ENCODE measurements around the gene ST8SIA1. TPM values are rescaled to one million over a fixed set of nuclear protein-coding genes. Genes with fewer than 3 reads are reported as not detected.

The ST8SIA1 gene
- total RNA-seq, 2 experiments from 2014 or later = 13.8 to 15.4 TPM

- ATAC-seq (ENCODE audit: low read depth) = no peak
- H3K27ac Mint-ChIP-seq = no peak overlapping the region
Measured at GRCh38 chr12:22264380-22264779, 70.1 kb downstream of the ST8SIA1 start.

GRCh38 chr12:22262309-22262708 is 72.2 kb downstream of the ST8SIA1 start:
- POLR2A ChIA-PET = no interaction called here
- H3K36me3 Mint-ChIP-seq = no peaks in the 10 kb centered on the region
- H3K4me3 Mint-ChIP-seq = no peak overlapping the region
- H3K27me3 Mint-ChIP-seq = peaks cover 5% of the 10 kb centered on the region
- no peak for DNase-seq
- H3K9me3 Mint-ChIP-seq = no peaks in the 10 kb centered on the region
- H3K4me1 Mint-ChIP-seq = no peaks in the 10 kb centered on the region
- ATAC-seq (ENCODE audit: low read depth) = no peak
- H3K27ac Mint-ChIP-seq = no peak overlapping the region

More at GRCh38 chr12:22264380-22264779, 70.1 kb downstream of the ST8SIA1 start:
- peaks cover 5% of the 10 kb centered on the region for H3K27me3 Mint-ChIP-seq
- H3K36me3 Mint-ChIP-seq = no peaks in the 10 kb centered on the region
- H3K9me3 Mint-ChIP-seq = no peaks in the 10 kb centered on the region
- POLR2A ChIA-PET = no interaction called here
- H3K4me3 Mint-ChIP-seq = no peak overlapping the region
- DNase-seq = no peak
- peaks cover 2% of the 10 kb centered on the region for H3K4me1 Mint-ChIP-seq

- H3K9me3 Mint-ChIP-seq = no peaks in the 10 kb centered on the region
- ATAC-seq (ENCODE audit: low read depth) (no peak), DNase-seq (no peak)
- H3K4me1 Mint-ChIP-seq = no peaks in the 10 kb centered on the region
- H3K36me3 Mint-ChIP-seq = no peaks in the 10 kb centered on the region
- no peaks in the 10 kb centered on the region for H3K27me3 Mint-ChIP-seq
- POLR2A ChIA-PET = no interaction called here
- H3K27ac Mint-ChIP-seq = no peak overlapping the region
- H3K4me3 Mint-ChIP-seq = no peak overlapping the region
Measured at GRCh38 chr12:22257100-22257499, 77.4 kb downstream of the ST8SIA1 start.

GRCh38 chr12:22256605-22257004 is 77.9 kb downstream of the ST8SIA1 start:
- H3K27ac Mint-ChIP-seq = no peak overlapping the region
- POLR2A ChIA-PET = no interaction called here
- no peaks in the 10 kb centered on the region for H3K36me3 Mint-ChIP-seq

DNA sequence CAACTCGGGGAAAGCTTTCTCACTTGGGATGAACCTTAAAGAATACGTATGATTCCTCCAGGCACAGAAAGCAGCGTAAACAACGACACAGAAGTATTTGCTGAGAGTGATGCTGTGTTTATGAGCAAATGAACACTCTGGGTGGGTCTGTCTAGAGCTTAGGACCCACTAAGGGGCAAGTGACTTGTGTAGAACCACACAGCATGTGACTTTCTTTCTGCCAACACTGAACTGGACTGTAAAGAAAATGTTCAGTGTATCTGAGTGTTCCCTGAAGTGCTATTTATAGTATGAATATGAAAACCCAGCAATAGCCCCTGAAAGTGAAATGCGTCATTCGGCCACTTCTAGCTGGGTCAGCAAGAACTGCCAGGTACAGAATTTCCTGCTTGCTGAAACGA is 78.5 kb downstream of the ST8SIA1 start:
- POLR2A ChIA-PET = no interaction called here
- DNase-seq = no peak
- Mint-ChIP-seq H3K36me3 (no peaks in the 10 kb centered on the region), H3K27me3 (peaks cover under 1% of the 10 kb centered on the region), H3K27ac (no peak overlapping the region), H3K9me3 (no peaks in the 10 kb centered on the region), H3K4me3 (no peak overlapping the region), H3K4me1 (peaks cover 1% of the 10 kb centered on the region)
- ATAC-seq (ENCODE audit: low read depth) = no peak

More at GRCh38 chr12:22256605-22257004, 77.9 kb downstream of the ST8SIA1 start:
- Mint-ChIP-seq H3K4me3 (no peak overlapping the region), H3K27me3 (no peaks in the 10 kb centered on the region), H3K9me3 (no peaks in the 10 kb centered on the region), H3K4me1 (no peaks in the 10 kb centered on the region)
- no peak for ATAC-seq (ENCODE audit: low read depth)
- DNase-seq = no peak

GRCh38 chr12:22255097-22255496 is 79.4 kb downstream of the ST8SIA1 start:
- POLR2A ChIA-PET = no interaction called here
- Mint-ChIP-seq H3K4me3 (no peak overlapping the region), H3K27me3 (peaks cover 6% of the 10 kb centered on the region), H3K4me1 (peaks cover 7% of the 10 kb centered on the region), H3K9me3 (no peaks in the 10 kb centered on the region), H3K27ac (no peak overlapping the region), H3K36me3 (no peaks in the 10 kb centered on the region)
- no peak for DNase-seq
- no peak for ATAC-seq (ENCODE audit: low read depth)

DNA sequence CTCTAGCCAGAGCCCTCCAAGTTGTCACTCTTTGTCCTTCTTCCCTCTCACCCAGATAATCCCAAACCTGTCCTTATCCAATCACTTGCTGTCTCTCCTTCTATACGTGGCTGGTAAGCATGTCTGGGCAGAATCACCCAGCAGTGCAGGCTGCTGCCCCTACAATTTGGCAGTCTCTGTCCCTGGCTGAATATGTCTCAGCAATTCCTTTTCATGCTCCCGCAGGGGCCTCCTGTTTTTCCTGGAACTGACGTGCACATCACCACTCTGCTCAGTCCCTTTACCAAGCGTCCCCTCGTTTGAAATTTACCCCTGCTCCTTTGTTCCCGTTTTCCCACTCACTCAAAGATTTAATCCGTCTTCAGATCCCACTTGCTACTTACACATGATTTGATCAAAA is 80.0 kb downstream of the ST8SIA1 start:
- ATAC-seq (ENCODE audit: low read depth) (no peak), DNase-seq (no peak)
- POLR2A ChIA-PET = no interaction called here
- Mint-ChIP-seq H3K4me1 (peaks cover 7% of the 10 kb centered on the region), H3K27ac (no peak overlapping the region), H3K27me3 (peaks cover 6% of the 10 kb centered on the region), H3K4me3 (no peak overlapping the region), H3K36me3 (no peaks in the 10 kb centered on the region), H3K9me3 (no peaks in the 10 kb centered on the region)

DNA sequence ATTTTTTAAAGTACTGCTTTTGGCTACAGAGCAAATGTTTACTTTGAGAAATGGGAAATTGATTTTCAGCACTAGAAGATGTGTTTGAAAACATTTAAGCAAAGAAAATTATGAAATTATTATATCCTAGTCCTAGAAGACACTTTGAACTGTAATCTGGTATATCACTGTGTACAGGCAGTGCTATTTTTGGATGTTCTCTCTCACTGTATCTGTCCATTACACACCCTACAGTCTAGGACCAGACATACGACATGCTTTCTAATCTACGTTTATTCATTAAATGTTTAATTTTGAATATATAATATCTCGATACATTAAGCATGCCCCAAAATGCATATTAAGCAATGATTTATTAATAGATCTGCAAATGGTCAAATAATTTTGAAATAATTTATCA is 82.5 kb downstream of the ST8SIA1 start:
- DNase-seq = no peak
- H3K4me1 Mint-ChIP-seq = peaks cover 7% of the 10 kb centered on the region
- POLR2A ChIA-PET = no interaction called here
- no peaks in the 10 kb centered on the region for H3K9me3 Mint-ChIP-seq
- H3K27me3 Mint-ChIP-seq = peaks cover 6% of the 10 kb centered on the region
- H3K4me3 Mint-ChIP-seq = no peak overlapping the region
- no peak overlapping the region for H3K27ac Mint-ChIP-seq
- H3K36me3 Mint-ChIP-seq = no peaks in the 10 kb centered on the region
- ATAC-seq (ENCODE audit: low read depth) = no peak

DNA sequence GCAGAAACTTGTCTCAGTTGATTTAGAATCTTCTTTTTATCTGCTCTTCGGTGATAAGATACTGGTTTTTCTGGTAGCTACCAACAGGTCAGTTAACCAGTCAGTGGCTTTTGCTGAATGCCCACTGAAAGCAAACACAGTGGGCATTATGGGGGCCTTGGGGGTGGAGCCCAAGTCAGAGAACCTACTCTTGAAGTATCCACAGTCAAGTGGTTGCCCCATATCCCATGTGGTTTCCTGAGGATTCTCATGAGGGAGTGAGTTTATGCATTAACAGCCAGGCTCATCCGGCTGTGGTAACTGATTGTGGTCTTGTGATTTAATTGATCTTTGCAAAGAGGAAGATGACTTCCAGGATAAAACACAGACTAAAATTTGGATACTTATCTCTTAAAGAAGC is 83.7 kb downstream of the ST8SIA1 start:
- Mint-ChIP-seq H3K27me3 (peaks cover 6% of the 10 kb centered on the region), H3K27ac (no peak overlapping the region), H3K9me3 (no peaks in the 10 kb centered on the region), H3K36me3 (no peaks in the 10 kb centered on the region), H3K4me3 (no peak overlapping the region), H3K4me1 (peaks cover 7% of the 10 kb centered on the region)
- POLR2A ChIA-PET = no interaction called here
- no peak for ATAC-seq (ENCODE audit: low read depth)
- DNase-seq = no peak

GRCh38 chr12:22248571-22249115 is 85.9 kb downstream of the ST8SIA1 start:
- ATAC-seq (ENCODE audit: low read depth) = no peak
- H3K27me3 Mint-ChIP-seq = peaks cover 6% of the 10 kb centered on the region
- POLR2A ChIA-PET = no interaction called here
- H3K36me3 Mint-ChIP-seq = no peaks in the 10 kb centered on the region
- no peak for DNase-seq
- no peaks in the 10 kb centered on the region for H3K9me3 Mint-ChIP-seq
- no peak overlapping the region for H3K4me3 Mint-ChIP-seq
- peaks cover 7% of the 10 kb centered on the region for H3K4me1 Mint-ChIP-seq
- no peak overlapping the region for H3K27ac Mint-ChIP-seq

- H3K4me3 Mint-ChIP-seq = no peak overlapping the region
- H3K9me3 Mint-ChIP-seq = no peaks in the 10 kb centered on the region
- POLR2A ChIA-PET = no interaction called here
- peaks cover 7% of the 10 kb centered on the region for H3K4me1 Mint-ChIP-seq
- H3K36me3 Mint-ChIP-seq = no peaks in the 10 kb centered on the region
- DNase-seq (no peak), ATAC-seq (ENCODE audit: low read depth) (no peak)
- H3K27me3 Mint-ChIP-seq = peaks cover 6% of the 10 kb centered on the region
- H3K27ac Mint-ChIP-seq = no peak overlapping the region
Measured at GRCh38 chr12:22248121-22248520, 86.4 kb downstream of the ST8SIA1 start.

- Mint-ChIP-seq H3K4me3 (no peak overlapping the region), H3K36me3 (no peaks in the 10 kb centered on the region), H3K27me3 (peaks cover 6% of the 10 kb centered on the region), H3K9me3 (no peaks in the 10 kb centered on the region), H3K4me1 (peaks cover 7% of the 10 kb centered on the region), H3K27ac (no peak overlapping the region)
- DNase-seq = no peak
- no peak for ATAC-seq (ENCODE audit: low read depth)
- POLR2A ChIA-PET = no interaction called here
Measured at GRCh38 chr12:22246217-22246846, 88.2 kb downstream of the ST8SIA1 start.

GRCh38 chr12:22242726-22243125 is 91.8 kb downstream of the ST8SIA1 start:
- Mint-ChIP-seq H3K9me3 (no peaks in the 10 kb centered on the region), H3K4me3 (no peak overlapping the region), H3K27me3 (peaks cover 3% of the 10 kb centered on the region), H3K4me1 (no peaks in the 10 kb centered on the region), H3K36me3 (no peaks in the 10 kb centered on the region), H3K27ac (no peak overlapping the region)
- ATAC-seq (ENCODE audit: low read depth) (no peak), DNase-seq (no peak)
- POLR2A ChIA-PET = no interaction called here

DNA sequence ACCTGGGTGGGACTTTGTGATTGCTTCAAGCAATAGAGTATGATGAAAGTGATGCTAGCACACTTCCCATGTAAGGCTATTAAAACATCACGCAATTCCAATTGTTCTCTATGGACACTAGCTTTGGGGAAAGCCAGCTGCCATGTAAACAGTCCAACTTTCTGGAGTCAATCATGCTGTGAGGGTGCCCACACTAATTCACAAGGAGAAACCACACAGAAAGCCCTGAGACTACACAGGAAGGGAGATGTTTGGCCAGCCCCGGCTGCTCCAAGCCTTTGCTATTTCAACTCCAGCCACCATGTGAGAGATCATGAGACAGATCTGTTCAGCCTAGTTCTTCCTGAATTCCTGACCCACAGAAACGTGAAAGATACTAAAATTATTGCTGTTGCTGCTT is 96.3 kb downstream of the ST8SIA1 start:
- no peaks in the 10 kb centered on the region for H3K4me1 Mint-ChIP-seq
- no peaks in the 10 kb centered on the region for H3K36me3 Mint-ChIP-seq
- H3K4me3 Mint-ChIP-seq = no peak overlapping the region
- H3K27me3 Mint-ChIP-seq = peaks cover 3% of the 10 kb centered on the region
- H3K27ac Mint-ChIP-seq = no peak overlapping the region
- ATAC-seq (ENCODE audit: low read depth) (no peak), DNase-seq (no peak)
- POLR2A ChIA-PET = no interaction called here
- H3K9me3 Mint-ChIP-seq = no peaks in the 10 kb centered on the region
